GM18507 (cell line): ENCODE measurements around the gene NACC2.

Experiments
- DNase-seq: peaks from one replicate; pipeline ENCODE4 v3.0.0; 2011; ENCODE audit warnings: low read depth; ENCODE audit not compliant: insufficient read length; ENCODE audit errors: extremely low spot score
- FAIRE-seq: peaks from 2 replicates; lab custom pipeline; 2011; peaks lifted over from hg19 to GRCh38; lab: Jason Lieb, UNC

NACC2 gene

DNA sequence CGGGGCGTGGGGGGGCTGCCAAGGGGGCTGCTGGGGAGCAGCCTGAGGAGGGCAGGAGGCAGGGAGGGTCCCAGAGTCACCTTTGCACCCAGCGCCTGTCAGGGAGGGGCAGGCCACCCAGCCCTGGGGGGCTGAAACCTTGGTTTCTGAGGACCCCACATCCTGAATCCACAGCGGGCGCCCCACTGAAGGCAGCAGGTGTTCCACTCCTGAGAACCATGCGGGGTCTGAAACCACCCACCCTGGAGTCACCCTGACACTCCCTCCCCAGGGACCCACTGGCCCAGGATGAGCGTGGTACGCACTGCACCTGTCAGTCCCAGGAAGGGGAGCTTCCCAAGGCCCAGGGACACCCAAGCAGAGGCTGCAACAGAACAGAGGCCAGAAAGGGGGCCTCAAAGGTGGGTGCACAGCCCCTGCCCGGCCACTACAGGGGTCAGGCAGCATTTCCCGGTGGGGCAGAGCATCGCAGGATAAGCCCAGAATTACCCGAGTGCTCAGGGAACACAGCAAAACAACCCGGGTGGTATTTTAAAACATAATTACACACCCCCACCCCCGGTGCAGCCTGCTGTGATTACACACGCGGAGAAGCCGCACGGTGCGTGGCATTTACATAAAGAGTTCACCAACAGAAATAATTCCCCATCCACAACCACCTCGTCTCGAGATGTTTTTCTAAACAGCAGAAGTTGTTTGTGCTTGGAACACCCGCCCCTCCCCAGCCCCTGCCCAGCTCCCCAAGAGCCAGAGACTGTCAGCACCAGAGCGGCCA, 76.6 kb downstream of the NACC2 start:
- DNase-seq (no peak), FAIRE-seq (no peak)

- FAIRE-seq (no peak), DNase-seq (no peak)
These were observed 77.5 kb downstream of the NACC2 start for GRCh38 chr9:136017289-136018190.

DNA sequence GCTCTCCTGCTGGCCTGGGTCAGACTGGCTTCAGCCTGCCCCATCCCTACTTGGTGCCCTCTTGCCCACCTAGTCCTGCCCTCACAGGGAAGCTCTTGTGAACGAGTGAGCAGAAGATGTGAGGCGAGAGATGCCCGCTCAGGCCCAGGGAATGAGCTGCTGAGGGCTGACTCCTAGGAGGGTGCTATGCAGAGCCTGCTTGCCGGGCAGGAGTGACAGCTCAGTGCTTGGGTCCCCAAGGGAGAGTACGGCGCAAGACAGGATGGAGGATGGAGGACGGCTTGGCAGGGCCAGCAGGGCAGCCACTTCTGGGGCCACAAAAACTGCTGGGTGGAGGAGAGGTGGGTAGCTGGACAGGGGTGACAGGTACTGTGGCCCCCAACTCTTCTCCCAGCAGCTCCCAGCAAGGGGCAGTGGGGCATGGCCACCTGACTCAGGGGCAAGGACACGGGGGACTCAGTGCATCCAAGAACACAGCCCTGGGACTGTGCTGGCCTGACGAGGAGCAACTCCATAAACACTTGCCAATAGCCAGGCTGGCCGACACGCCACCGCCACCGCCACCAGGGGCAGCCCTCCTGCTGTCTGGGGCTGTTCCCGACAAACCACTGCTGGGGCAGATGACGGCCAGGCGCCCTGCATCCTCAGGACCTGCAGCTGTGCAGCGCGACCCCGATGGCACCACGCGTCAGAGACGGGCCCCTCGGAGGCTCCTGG, 78.4 kb downstream of the NACC2 start:
- no peak for DNase-seq

GRCh38 chr9:136015656-136016571, 79.2 kb downstream of the NACC2 start:
- FAIRE-seq = no peak

More for the DNA sequence above, 78.4 kb downstream of the NACC2 start:
- no peak for FAIRE-seq

DNA sequence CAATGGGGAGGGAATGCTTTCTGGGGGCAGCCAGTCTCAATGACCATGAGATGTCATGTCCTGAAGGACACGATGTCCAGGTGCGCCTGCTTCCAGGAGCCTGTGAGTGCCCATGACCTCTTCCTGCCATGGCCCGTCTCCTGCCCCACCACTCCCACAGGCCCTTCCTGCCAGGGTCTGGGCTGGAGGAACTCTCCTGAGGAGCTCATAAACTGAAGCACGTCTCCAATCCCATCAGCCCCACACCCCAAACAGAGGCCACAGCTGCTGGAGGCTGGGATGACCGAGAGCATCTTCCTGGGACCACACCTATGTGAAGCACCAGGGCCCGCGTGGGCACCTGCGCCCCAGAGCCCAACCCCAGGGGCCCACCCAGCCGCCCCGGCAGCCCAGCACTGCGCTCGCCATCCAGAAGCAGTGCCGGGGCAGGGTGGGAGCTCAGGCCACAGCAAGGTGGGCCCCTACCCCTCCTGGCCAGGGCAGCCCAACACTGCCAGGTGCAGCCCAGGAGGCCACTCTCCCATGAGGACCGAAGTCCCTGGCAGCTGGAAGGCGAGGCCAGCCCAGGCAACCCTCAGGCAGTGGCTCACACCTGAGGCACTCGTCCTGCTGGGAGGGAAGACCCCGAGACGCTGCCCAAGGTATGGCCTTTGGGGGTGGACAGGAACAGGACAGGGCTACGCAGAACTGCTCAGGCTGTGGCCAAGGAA, 80.0 kb downstream of the NACC2 start:
- no peak for FAIRE-seq
- DNase-seq = no peak

More at GRCh38 chr9:136015656-136016571, 79.2 kb downstream of the NACC2 start:
- DNase-seq = no peak

DNA sequence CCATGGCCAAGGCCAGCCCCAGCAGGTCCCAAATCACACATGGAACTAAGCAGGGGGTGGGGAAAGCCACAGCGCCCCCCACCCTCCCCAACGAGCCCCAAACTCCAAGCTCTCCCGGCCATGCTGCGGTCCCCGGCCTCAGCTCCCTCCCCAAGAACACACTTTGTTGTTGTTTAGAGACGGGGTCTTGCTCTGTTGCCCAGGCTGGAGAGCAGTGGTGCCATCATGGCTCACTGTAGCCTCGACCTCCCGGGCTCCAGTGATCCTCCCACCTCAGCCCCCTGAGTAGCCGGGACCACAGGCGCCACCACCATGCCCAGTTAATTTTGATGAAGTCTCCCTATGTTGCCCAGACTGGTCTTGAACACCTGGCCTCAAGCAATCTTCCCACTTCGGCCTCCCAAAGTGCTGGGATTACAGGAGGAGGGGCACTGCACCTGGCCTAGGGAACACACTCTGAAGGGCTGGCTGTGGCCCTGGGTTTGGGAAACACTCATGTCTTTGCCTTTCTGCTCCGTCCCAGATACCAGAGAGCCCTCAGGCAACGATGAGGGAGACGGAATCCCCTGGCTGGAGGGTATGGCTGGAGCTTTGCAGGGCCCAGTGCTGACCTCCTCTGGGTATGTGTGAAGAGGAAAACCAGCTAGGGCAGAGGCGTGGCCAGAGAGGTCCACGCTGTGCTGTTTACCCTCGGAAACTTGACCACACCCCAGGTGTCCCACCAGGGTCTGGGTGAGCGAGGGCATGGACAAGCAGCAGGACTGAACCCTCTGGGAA, 80.8 kb downstream of the NACC2 start:
- no peak for DNase-seq
- no peak for FAIRE-seq

- DNase-seq (no peak), FAIRE-seq (no peak)
These were observed 81.5 kb downstream of the NACC2 start for GRCh38 chr9:136013524-136014034.

- DNase-seq (no peak), FAIRE-seq (no peak)
These were observed 82.0 kb downstream of the NACC2 start for GRCh38 chr9:136013116-136013515.

GRCh38 chr9:136012651-136013050, 82.4 kb downstream of the NACC2 start:
- DNase-seq (no peak), FAIRE-seq (no peak)

DNA sequence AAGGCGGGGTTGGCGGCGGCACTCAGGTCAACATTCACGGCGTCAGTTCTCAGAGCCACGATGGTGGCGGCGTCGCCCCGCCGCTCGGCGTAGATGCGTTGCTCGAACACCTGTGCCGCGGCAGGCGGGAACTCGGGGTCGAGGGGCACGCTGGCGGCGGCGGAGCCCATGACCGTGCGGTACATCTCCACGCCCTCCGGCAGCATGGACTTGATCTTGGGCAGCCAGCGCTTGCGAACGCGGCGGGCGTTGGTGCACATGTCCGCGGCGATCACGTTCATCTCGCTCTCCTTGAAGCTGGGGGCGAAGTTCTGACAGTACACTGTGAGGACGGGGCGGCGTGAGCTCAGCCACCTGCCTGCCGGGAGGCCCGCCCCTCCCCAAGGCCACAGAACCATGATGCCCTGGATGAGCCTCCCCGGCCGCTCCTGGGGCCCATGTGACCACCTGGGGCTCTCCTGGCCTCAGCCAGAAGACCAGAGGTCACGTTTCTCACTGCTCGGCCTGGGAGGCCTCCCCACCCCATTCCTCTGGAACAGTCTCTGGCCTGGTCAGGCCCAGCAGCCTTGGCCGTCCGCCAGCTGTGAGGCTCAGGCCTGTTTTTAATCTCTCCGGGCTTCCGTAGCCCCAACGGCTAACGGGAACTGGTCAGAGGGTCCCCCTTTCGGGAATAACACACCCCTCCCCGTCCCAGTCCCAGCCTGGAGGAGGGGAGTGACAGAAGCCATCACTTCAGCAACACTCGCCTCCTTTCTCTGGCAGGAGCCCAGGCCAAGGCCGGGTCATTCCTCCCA, 83.2 kb downstream of the NACC2 start:
- FAIRE-seq = no peak
- DNase-seq = no peak

DNA sequence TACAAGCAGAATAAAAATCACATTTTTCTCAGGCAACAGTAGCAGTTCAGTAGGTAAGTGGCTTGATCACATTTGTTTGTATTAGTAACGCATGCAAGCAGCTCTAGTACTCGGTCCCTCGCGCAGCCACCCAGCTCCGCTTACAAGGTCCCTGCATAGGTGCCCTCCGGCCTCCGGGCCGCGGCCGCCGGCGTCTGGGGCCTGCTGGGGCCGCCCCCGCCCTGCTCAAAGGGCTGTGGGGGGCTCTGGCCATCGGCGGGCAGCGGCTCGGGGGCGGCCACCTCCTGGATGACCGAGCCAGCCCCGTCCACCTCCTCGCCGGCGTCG, 83.8 kb downstream of the NACC2 start:
- DNase-seq (no peak), FAIRE-seq (no peak)

GRCh38 chr9:136010615-136011361, 84.3 kb downstream of the NACC2 start:
- FAIRE-seq = no peak
- no peak for DNase-seq

DNA sequence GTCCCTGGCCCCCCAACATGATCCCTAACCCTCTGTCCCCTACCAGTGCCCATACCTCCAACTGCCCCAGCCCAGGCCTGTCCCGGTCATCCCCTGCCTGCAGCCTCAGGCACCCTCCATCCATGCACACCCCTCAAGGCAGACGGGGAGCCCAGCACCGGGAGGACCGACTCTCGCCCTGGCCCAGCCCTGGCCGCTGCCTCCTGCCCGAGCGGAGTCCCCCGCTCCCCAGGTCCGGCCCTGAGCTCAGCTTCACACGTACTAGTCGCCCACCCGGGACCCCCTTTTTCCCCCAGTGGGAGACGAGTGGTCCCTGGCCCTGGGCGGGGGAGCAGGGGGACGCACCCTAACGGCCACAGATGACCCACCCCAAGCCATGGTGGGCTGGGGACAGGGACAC, 84.9 kb downstream of the NACC2 start:
- no peak for DNase-seq
- FAIRE-seq = no peak

- FAIRE-seq = no peak
- DNase-seq = no peak
These were observed 85.6 kb downstream of the NACC2 start for GRCh38 chr9:136009516-136009915.

- FAIRE-seq = no peak
- DNase-seq = no peak
These were observed 86.4 kb downstream of the NACC2 start for GRCh38 chr9:136008693-136008997.

DNA sequence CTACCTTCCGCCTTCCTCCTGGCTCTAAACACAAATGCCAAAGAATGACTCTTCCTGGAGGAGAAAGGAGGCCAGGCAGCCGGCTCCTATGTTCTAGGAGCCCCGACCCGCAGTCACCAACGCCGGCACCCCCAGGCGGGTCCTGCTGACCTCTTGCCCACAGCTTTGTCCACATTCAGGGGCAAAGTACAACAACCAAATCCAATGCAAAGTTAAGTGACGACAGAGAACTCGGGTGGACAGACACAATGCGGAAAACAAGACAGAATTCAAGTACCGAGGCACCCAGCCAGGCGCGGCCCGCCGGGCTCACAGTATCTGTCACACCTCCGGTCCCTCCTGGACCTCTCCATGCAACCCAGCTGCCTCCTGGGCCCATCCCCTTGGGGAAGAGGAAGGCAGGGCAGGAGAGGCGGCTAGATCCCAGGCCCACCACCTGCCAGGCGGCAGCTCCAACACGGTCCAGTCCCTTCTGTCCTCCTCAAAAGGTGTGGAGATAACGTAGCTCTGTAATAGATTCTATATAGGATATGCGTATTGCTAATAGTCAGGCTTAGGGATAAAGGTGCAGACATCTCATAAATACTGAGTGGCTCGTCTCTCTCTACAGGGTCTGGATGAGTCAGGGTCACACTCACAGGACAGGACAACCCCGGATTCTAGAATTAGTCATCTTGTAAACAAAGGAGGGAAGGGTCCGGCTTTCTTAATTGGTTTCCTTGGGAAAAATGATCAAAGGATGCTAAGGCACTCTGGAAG, 87.0 kb downstream of the NACC2 start:
- FAIRE-seq (no peak), DNase-seq (no peak)
